Endothelial cell of umbilical vein (primary cell): ENCODE results near the gene ALDH4A1. TPM values are rescaled to one million over a fixed set of nuclear protein-coding genes. Genes with fewer than 3 reads are reported as not detected.
A peak's percentile ranks its signal among the peaks of the same experiment; 100 is the strongest.

Source experiments
- BruUV-seq: library from RNA; stranded (reverse); fragments of 400-500 nt; replicated peaks from 2 replicates; lab custom pipeline; 2021; lab: Mats Ljungman, UMichigan
- CTCF ChIA-PET: fragments of 300-600, 350-600 bp; sonication (Branson Sonifier 250); formaldehyde crosslinking; loops from one replicate; lab custom pipeline; 2021; ENCODE audit warnings: antibody characterized with exemption, inconsistent platforms; lab: Charles Lee
- POLR2A ChIA-PET: fragments of 300-600, 350-600 bp; sonication (Branson Sonifier 250); formaldehyde crosslinking; loops from one replicate; lab custom pipeline; 2021; ENCODE audit warnings: antibody characterized with exemption, inconsistent platforms; lab: Charles Lee
- DNase-seq: peaks from one replicate; pipeline ENCODE4 v3.0.0-alpha.2; 2011; ENCODE audit warnings: low read depth, low spot score
- FAIRE-seq: peaks from 2 replicates; lab custom pipeline; 2011; peaks lifted over from hg19 to GRCh38; lab: Jason Lieb, UNC
- H2AFZ ChIP-seq: 2 replicates; pipeline ENCODE4 v1.6.0; 2012; ENCODE audit warnings: low read depth, low read length, control low read depth, inconsistent platforms
- H3K27ac ChIP-seq: 2 replicates; pipeline ENCODE4 v1.5.1; 2011; ENCODE audit warnings: low read depth, mild to moderate bottlenecking, control low read depth, low read length, moderate library complexity; ENCODE audit not compliant: insufficient read depth
- H3K27me3 ChIP-seq, 2 experiments: 2 replicates each; pipeline versions ENCODE4 v1.6.0 to v1.6.1; 2011; ENCODE audit warnings: low read length in 2 of 2, mixed read lengths in 1 of 2; ENCODE audit not compliant: control insufficient read depth in 2 of 2, insufficient read depth in 2 of 2
- H3K36me3 ChIP-seq, 2 experiments: 2 replicates in 1 of 2; 3 replicates in 1 of 2; pipeline ENCODE4 v1.5.1; 2011; ENCODE audit warnings: low read length in 2 of 2, mild to moderate bottlenecking in 1 of 2, moderate library complexity in 1 of 2; ENCODE audit not compliant: control insufficient read depth in 2 of 2, insufficient read depth in 2 of 2; ENCODE audit errors: extremely low read depth in 1 of 2
- H3K4me1 ChIP-seq: 3 replicates; pipeline ENCODE4 v1.5.1; 2011; ENCODE audit warnings: mild to moderate bottlenecking, low read length; ENCODE audit not compliant: control insufficient read depth, insufficient read depth; ENCODE audit errors: extremely low read depth
- H3K4me2 ChIP-seq: 2 replicates; pipeline ENCODE4 v1.6.1; 2011; ENCODE audit warnings: low read length, control low read depth, mixed read lengths; ENCODE audit not compliant: insufficient read depth
- H3K4me3 ChIP-seq, 3 experiments: fragments of 200-600 bp in 1 of 3; sonication (generic), shearing (Covaris generic) in 1 of 3; replicated peaks in 1 of 3; 2 replicates each; pipeline ENCODE4 v1.5.1; 2011 to 2016; ENCODE audit warnings: control low read depth in 3 of 3, low read length in 3 of 3, mild to moderate bottlenecking in 2 of 3, inconsistent platforms in 1 of 3, low read depth in 1 of 3, moderate library complexity in 1 of 3; ENCODE audit not compliant: insufficient read depth in 1 of 3
- H3K79me2 ChIP-seq: 2 replicates; pipeline ENCODE4 v1.6.0; 2012; ENCODE audit warnings: low read length, inconsistent platforms; ENCODE audit not compliant: control insufficient read depth, insufficient read depth
- H3K9ac ChIP-seq: replicated peaks from 2 replicates; pipeline ENCODE3; 2011; ENCODE audit warnings: low read length, control low read depth; ENCODE audit not compliant: insufficient read depth; ENCODE audit errors: extremely low read depth
- H3K9me1 ChIP-seq: replicated peaks from 3 replicates; pipeline ENCODE4 v1.6.0; 2011; ENCODE audit warnings: mild to moderate bottlenecking, low read length; ENCODE audit not compliant: control insufficient read depth, insufficient read depth; ENCODE audit errors: extremely low read depth
- H3K9me3 ChIP-seq: replicated peaks from 2 replicates; pipeline ENCODE4 v1.5.1; 2012; ENCODE audit warnings: low read length, inconsistent platforms; ENCODE audit not compliant: control insufficient read depth, insufficient read depth
- H4K20me1 ChIP-seq: replicated peaks from 2 replicates; pipeline ENCODE3; 2011; ENCODE audit warnings: mild to moderate bottlenecking, low read length; ENCODE audit not compliant: control insufficient read depth, insufficient read depth; ENCODE audit errors: extremely low read depth
- CTCF ChIP-seq, 2 donors: IDR thresholded peaks; 1 replicate in 1 of 2; 2 replicates in 1 of 2; pipeline ENCODE4 v1.5.1; 2011; ENCODE audit warnings: low read length in 2 of 2, mild to moderate bottlenecking in 2 of 2, moderate library complexity in 2 of 2, control low read depth in 1 of 2, inconsistent platforms in 1 of 2, low read depth in 1 of 2; ENCODE audit not compliant: insufficient read depth in 1 of 2; ENCODE audit errors: extremely low read depth in 1 of 2
- EZH2 ChIP-seq: IDR thresholded peaks from 2 replicates; pipeline ENCODE4 v1.6.1; 2012; ENCODE audit warnings: borderline replicate concordance, low read depth, mild to moderate bottlenecking, moderate library complexity, low read length, inconsistent platforms; ENCODE audit not compliant: severe bottlenecking
- FOS ChIP-seq: IDR thresholded peaks from 2 replicates; pipeline ENCODE4 v1.6.1; 2011; ENCODE audit warnings: mild to moderate bottlenecking, low read length, moderate library complexity, borderline replicate concordance; ENCODE audit not compliant: insufficient read depth
- GATA2 ChIP-seq: IDR thresholded peaks from 2 replicates; pipeline ENCODE4 v1.7.0; 2011; ENCODE audit warnings: low read depth, mild to moderate bottlenecking, moderate library complexity, mixed read lengths, low read length; ENCODE audit not compliant: insufficient read length, insufficient read depth
- JUN ChIP-seq: IDR thresholded peaks from 2 replicates; pipeline ENCODE4 v1.6.1; 2011; ENCODE audit warnings: borderline replicate concordance, low read depth; ENCODE audit not compliant: insufficient read length, insufficient read depth
- POLR2A ChIP-seq: IDR thresholded peaks from 2 replicates; pipeline ENCODE4 v1.6.1; 2012; ENCODE audit warnings: low read depth, mild to moderate bottlenecking, control low read depth, low read length
- POLR2AphosphoS5 ChIP-seq: IDR thresholded peaks from 2 replicates; pipeline ENCODE4 v1.6.1; 2012; ENCODE audit warnings: low read depth, mild to moderate bottlenecking, control low read depth, low read length, moderate library complexity; ENCODE audit not compliant: insufficient read depth
- dilution Hi-C: fragments of 300-500 bp; cut with MboI; formaldehyde crosslinking; loops from one replicate; pipeline ENCODE4 v1.15.0; 2019; ENCODE audit warnings: low sequenced_read_pairs; ENCODE audit not compliant: extremely low pct_ligation_motif_present
- intact Hi-C: fragments of 100-400 bp; cut with micrococcal nuclease; formaldehyde crosslinking; loops from one replicate; pipeline ENCODE4 v1.10.0; 2022
- polyA plus RNA-seq, 4 experiments: library from polyadenylated mRNA; depleted of rRNA in 3 of 4; stranded (reverse) in 3 of 4; unstranded in 1 of 4; fragments of >200 nt; gene quantifications; 2 replicates each; pipeline versions ENCODE4 v1.2.1 to v1.2.3, GENCODE V29; 2011 to 2012; ENCODE audit warnings: missing spikeins in 1 of 4
- total RNA-seq: library from RNA; stranded (reverse); gene quantifications from 2 replicates; pipeline ENCODE4 v1.2.3, GENCODE V29; 2021
- TF ChIP-seq, protein P1 (sequence below): IDR thresholded peaks from 2 replicates; pipeline ENCODE4 v1.6.1; 2011; ENCODE audit not compliant: insufficient read depth, insufficient read length

The ALDH4A1 gene
- total and polyA plus RNA-seq, 2 donors (not counting 3 experiments of a cell fraction or from before 2014, with no cell fraction given): 17.4 to 18.5 TPM

GRCh38 chr1:18922319-18922726, 20.0 kb upstream of the ALDH4A1 start:
- intact Hi-C loops: loop anchor here (1.0 kb wide), 2 partner anchors 9 to 50 kb away; no protein-coding TSS in a partner anchor
- Histone ChIP-seq H3K27me3 (no peaks in the 10 kb centered on the region), H3K9ac (peak overlapping the region; percentile 63), H3K9me3 (no peaks in the 10 kb centered on the region), H3K27ac (peak overlapping the region; percentile 75), H3K79me2 (peaks cover 43% of the 10 kb centered on the region), H3K4me2 (no peak overlapping the region), H3K4me3 (no peak overlapping the region), H3K9me1 (no peaks in the 10 kb centered on the region), H4K20me1 (no peaks in the 10 kb centered on the region), H2AFZ (no peak overlapping the region), H3K36me3 (peaks cover 0 to 9% of the 10 kb centered on the region in 2 experiments), H3K4me1 (peaks cover 49% of the 10 kb centered on the region)
- ChIA-PET POLR2A (interaction anchor here (0.7 kb wide), 1 partner anchor 154 kb away, joined by 4 read pairs; no protein-coding TSS in a partner anchor), CTCF (interaction anchor here (0.8 to 8.4 kb wide), 9 partner anchors 8 to 212 kb away, joined by 3 to 135 read pairs (median 7); partner anchors contain the start of gene IFFO2)
- FAIRE-seq (peak; percentile 89), DNase-seq (peak; percentile 55)
- TF ChIP-seq JUN: peak; percentile 36
- TF ChIP-seq POLR2A: no peak
- no peak for TF ChIP-seq FOS
- dilution Hi-C loops: no loop called here
- BruUV-seq: no TSS peak

DNA sequence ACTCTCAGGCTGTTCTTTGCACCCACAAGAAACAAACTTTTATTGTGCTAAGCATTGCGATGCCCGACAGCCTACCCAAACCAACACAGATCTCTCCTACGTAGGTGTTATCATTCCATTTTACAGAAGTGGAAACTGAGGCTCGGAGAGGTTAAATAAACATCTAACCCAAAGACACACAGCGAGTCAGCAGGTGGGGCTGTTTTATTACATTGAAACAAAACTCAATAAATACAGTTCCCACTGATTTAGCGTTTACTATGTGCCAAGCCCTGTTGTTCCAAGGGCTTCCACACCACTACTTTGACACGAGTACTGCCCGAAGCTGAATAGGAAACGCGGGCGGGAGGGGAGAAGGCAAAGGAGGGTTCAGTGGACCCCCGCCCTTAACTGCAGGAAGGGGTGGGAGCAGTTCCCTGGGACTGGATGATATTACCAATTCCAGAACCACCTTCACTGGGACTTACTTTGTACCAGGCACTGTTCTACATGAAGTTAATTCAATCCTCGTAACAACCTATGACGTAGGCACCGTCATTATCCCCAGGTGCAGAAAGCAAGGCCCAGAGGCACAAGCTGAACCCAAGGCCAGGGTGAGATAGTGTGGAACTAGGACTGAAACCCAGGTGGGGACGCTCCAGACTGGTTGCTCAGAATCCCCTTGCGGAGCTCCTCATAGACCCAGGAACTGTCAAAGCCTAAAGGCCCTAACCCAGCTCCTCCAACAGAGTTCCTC, 19.3 kb upstream of the ALDH4A1 start:
- Histone ChIP-seq H3K4me3 (no peak overlapping the region), H3K36me3 (peaks cover 0 to 9% of the 10 kb centered on the region in 2 experiments), H3K9ac (peak overlapping the region; percentile 63), H3K79me2 (peaks cover 42% of the 10 kb centered on the region), H4K20me1 (no peaks in the 10 kb centered on the region), H3K4me2 (no peak overlapping the region), H3K27ac (peak overlapping the region; percentile 75), H3K9me1 (no peaks in the 10 kb centered on the region), H3K4me1 (peaks cover 43% of the 10 kb centered on the region), H3K9me3 (no peaks in the 10 kb centered on the region), H2AFZ (no peak overlapping the region), H3K27me3 (no peaks in the 10 kb centered on the region)
- peak; percentile 79 for FAIRE-seq
- BruUV-seq: no TSS peak
- no peak for TF ChIP-seq POLR2AphosphoS5
- no peak for TF ChIP-seq EZH2
- TF ChIP-seq CTCF (IDR thresholded peaks at IDR 0.05; ENCODE audit: extremely low read depth in 1 of 2, insufficient read depth in 1 of 2, low read depth in 1 of 2, low read length in 2 of 2): no peak
- TF ChIP-seq, protein P1, sequence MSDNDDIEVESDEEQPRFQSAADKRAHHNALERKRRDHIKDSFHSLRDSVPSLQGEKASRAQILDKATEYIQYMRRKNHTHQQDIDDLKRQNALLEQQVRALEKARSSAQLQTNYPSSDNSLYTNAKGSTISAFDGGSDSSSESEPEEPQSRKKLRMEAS: no peak
- TF ChIP-seq GATA2: no peak
- TF ChIP-seq JUN: no peak
- no peak for TF ChIP-seq FOS
- dilution Hi-C loops: no loop called here
- ChIA-PET CTCF (interaction anchor here (0.8 to 8.4 kb wide), 12 partner anchors 7 to 212 kb away, joined by 3 to 135 read pairs (median 6); partner anchors contain the start of gene IFFO2), POLR2A (interaction anchor here (0.7 kb wide), 1 partner anchor 154 kb away, joined by 4 read pairs; no protein-coding TSS in a partner anchor)
- intact Hi-C loops: loop anchor here (1.0 kb wide), 2 partner anchors 8 to 51 kb away; no protein-coding TSS in a partner anchor
- DNase-seq: peak; percentile 44
